GM12874 (cell line): ENCODE results near the gene CMSS1.

ENCODE experiments used
- CTCF ChIP-seq: IDR thresholded peaks from 2 replicates; pipeline ENCODE4 v1.5.1; 2011; ENCODE audit warnings: low read depth, mild to moderate bottlenecking, control low read depth, low read length, moderate library complexity; ENCODE audit not compliant: insufficient read depth

CMSS1 gene

GRCh38 chr3:99848433-99848832 lies 30.8 kb downstream of the CMSS1 start:
- no peak for TF ChIP-seq CTCF

GRCh38 chr3:99850608-99851007 lies 32.9 kb downstream of the CMSS1 start:
- TF ChIP-seq CTCF = no peak

- TF ChIP-seq CTCF = no peak
These were observed 34.3 kb downstream of the CMSS1 start for GRCh38 chr3:99851955-99852354.

GRCh38 chr3:99852851-99853250 lies 35.2 kb downstream of the CMSS1 start:
- TF ChIP-seq CTCF = no peak

GRCh38 chr3:99854756-99855298 lies 37.2 kb downstream of the CMSS1 start:
- no peak for TF ChIP-seq CTCF

GRCh38 chr3:99855900-99856299 lies 38.2 kb downstream of the CMSS1 start:
- no peak for TF ChIP-seq CTCF

- no peak for TF ChIP-seq CTCF
These were observed 39.0 kb downstream of the CMSS1 start for GRCh38 chr3:99856437-99857220.
